Thyroid gland (tissue), 4 donors: ENCODE results near the gene TMC1.

Experiments used
- CTCF ChIP-seq, 6 experiments: fragments of 200-600 bp in 3 of 6; fragments of 450-650 bp in 3 of 6; sonication (generic) in 3 of 6; IDR thresholded peaks; one replicate each; pipeline ENCODE4 v1.5.1; 2016 to 2019; ENCODE audit warnings: antibody characterized with exemption in 6 of 6, mild to moderate bottlenecking in 2 of 6, inconsistent platforms in 1 of 6, moderate library complexity in 1 of 6
- POLR2A ChIP-seq, 2 donors: fragments of 450-650 bp; IDR thresholded peaks; one replicate each; pipeline ENCODE4 v1.6.1; 2017; ENCODE audit warnings: antibody characterized with exemption in 2 of 2, mild to moderate bottlenecking in 2 of 2, moderate library complexity in 1 of 2

DNA sequence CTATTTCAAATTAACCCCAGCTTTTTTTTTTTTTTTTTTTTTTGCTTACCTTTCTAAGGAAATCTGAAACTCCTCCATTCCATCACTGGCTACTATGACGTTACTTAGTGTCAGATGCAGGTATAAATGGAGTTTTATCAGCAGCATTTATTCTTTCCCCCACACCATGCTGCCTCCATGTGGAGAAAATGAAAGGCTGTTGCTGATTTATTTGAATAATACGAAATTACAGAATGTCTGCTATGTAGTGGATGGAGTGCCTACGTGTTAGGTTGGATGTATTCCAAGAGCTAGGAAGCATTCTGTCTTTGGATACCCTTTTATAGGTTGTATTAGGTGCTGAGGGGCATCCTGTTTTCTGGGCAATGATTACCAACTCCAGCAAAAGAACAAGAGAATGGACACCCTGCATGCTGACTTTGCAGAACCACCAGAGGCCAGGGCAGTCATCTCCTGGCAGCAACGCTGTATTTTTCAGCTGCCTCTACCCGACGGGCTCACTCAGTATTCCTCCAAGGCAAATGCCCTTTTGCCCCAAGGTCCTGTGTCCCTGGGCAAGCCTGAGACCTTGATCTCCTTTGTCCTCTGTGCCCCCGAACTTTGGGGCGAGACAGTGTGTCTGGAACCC is 232.0 kb downstream of the TMC1 start:
- peak in 4 of 6 experiments; percentile 12 to 43 (median 32) for TF ChIP-seq CTCF (IDR thresholded peaks at IDR 0.05)
- TF ChIP-seq POLR2A (IDR thresholded peaks at IDR 0.05): no peak
